DMS114 treated with DMSO at 0.1 percent for 48 hours (cell line): ENCODE measurements around the gene PPP1R17.

Experiments
- DNase-seq: peaks from one replicate; lab custom pipeline; 2025; ENCODE audit not compliant: unreplicated experiment; lab: John Stamatoyannopoulos, UW

PPP1R17 gene

GRCh38 chr7:31695859-31696614 is 9.0 kb downstream of the PPP1R17 start:
- no peak for DNase-seq

DNA sequence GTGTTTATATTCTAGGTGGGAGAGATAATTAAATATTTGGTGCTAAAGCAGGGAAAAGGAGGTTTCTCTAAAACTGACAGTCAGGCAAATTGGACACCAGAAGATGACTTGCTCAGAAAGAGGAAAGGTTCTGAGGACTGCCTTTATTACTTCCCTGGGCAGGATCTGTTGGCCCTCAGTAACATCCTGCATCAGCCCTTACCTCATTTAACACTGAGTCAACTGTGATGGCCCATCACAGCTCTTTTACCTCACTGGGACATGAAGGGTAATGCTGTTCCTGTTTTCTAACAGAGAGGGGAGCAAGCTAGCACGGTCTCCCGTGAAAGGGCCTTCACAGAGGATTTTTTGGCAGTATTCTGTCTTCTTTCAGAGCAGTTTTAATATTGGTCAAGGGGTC is 12.0 kb downstream of the PPP1R17 start:
- DNase-seq: no peak

DNA sequence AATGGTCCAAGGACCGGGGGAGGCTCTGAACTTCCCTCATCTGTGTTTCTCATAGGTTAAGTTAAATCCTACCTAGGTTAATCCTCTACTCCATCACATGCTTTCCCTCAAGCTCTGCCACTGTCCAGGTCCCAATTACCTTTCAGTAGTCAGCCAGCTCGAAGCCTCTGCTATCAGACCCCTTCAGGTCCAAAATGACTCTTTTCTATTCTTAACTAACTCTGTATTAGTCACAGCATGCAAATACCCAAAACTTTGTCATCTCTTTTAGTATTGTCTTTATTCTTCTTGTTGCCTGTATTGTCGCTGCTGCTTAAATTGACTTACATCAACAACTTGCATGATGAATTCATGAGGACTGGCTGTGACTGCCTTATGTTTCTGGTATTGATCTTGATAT is 15.3 kb downstream of the PPP1R17 start:
- no peak for DNase-seq

DNA sequence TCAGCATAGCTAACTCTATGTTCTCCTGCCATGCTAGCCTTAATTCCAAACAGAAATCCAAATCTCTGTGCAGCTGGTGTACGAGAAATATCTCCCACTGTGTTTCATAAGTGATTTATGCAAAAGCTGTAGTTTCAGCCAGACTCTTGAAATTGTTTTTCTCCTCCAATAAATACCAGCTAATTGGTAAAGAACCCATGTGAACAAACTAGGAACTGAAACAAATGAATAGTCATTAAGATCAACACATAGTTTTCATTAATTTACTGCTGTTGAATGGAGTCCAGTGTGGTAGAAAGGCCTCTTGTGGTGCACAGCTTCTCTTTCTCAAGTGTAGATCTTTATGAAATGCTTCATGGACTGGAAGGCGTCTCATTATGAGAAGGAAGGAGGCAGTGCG is 18.4 kb downstream of the PPP1R17 start:
- DNase-seq: no peak

GRCh38 chr7:31707089-31707488 is 20.1 kb downstream of the PPP1R17 start:
- no peak for DNase-seq

GRCh38 chr7:31710171-31710570 is 23.2 kb downstream of the PPP1R17 start:
- DNase-seq: no peak

GRCh38 chr7:31716355-31716754 is 29.3 kb downstream of the PPP1R17 start:
- no peak for DNase-seq

DNA sequence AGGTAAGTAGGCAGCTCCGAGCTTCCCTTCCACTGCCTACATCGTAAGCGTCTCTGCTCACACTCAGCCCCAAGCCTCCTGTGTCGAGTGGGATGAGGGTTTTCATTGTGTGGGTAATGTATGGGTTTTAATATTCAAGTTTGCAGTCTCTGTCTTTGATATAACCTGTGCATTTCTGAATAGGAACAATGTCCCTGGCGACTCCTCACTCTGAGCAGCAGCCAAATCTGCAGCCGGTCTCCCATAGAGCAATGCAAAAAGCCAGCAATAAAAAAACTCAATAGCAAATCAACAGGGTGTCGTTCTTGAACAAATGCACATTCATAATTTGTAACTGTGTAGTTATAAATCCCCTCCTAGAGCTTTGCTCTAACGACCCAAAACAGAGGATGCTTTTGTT is 33.4 kb downstream of the PPP1R17 start:
- DNase-seq: no peak

DNA sequence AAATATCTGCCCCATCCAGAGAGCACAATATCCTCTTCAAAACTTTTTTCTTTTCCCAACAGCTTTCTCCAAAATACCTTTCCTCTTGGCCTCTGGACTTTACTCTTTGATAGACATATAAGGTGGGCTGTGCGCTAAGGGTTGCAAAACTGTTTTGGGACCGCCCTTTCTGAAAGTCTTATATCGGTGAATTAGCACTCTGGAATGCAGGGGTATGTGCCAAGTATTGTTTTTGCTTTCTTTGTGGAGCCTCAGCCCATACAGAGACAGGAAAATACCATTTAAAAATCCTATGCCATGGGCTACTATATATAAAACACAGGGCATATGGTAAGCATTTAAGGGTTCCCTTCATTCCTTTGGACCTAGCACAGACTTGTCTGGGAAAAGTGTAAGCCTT is 37.7 kb downstream of the PPP1R17 start:
- no peak for DNase-seq

DNA sequence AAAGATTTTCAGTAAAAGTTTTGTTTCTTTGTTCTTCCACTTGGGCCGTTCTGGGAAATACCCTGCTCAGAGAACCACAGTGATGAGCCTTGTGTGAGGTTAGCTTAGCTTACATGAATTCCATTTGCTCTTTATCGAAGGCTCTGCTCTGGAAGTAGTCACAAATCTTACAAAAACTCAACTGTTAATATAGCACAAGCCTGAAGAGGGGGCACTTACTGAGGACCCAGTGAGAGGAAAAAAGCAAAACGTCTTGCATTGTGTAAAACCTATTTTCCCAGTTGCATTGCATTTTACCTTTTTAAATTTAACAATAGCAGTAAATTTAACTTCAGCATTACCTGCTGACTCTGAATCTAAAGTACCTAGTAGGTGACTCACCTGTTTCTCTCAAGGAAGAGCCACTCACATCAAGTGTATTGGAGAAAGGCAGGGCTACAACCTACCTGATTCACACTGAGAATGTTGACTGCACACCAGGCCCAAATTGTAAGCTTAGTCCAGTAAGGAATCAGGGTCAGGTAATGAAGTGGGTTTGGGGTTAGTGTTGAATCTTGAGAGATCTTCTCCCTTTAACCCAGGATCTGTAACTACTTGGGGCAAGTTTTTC is 42.3 kb downstream of the PPP1R17 start:
- no peak for DNase-seq

DNA sequence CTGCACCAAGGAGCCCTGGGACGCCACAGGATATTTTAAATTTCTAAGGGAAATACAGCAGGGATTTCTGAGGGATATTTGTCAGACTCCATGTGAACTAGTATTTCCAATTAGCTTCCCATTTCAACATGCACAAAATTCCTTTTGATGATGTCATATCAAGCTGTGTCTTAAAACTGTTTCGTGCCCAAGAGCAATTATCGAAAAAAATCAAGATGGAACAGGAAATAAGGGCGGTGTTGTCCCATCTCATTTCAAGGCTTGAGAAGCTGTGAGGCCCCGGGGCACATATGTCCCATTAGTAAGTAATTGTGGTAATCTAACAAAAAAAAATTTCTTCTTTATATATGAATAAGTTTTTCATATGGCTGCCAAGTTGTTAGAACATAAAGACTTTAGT is 47.4 kb downstream of the PPP1R17 start:
- DNase-seq: no peak

- peak; percentile 73 for DNase-seq
These were observed 49.3 kb downstream of the PPP1R17 start for GRCh38 chr7:31735991-31736982.

GRCh38 chr7:31741852-31742251 is 54.8 kb downstream of the PPP1R17 start:
- DNase-seq: no peak

DNA sequence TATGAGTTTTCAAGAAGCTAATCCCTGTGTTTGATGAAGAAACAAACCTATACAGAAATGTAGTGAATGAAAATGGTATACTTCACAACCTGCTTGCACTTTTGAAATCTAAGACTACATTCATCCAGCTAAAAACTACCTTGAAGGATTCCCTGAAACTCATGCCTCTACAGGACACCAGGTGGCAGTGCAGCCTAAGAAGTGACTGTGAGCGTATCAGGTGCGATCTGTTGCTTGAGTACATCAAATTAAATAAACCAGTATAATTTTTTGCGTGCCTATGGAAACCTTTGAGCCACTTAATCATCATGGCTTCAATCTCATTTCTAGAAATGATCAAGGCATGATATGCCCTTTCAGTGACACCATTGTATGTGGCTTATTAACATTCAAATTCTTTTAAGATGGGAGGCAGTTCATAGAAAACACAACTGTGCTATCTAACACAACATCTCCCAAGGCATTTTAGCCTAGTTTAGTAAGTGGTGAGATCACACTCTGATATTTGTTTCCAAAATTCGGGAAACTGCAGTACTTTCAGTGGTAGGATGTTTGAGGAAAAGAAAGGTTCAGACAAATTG is 57.4 kb downstream of the PPP1R17 start:
- DNase-seq: peak; percentile 51

DNA sequence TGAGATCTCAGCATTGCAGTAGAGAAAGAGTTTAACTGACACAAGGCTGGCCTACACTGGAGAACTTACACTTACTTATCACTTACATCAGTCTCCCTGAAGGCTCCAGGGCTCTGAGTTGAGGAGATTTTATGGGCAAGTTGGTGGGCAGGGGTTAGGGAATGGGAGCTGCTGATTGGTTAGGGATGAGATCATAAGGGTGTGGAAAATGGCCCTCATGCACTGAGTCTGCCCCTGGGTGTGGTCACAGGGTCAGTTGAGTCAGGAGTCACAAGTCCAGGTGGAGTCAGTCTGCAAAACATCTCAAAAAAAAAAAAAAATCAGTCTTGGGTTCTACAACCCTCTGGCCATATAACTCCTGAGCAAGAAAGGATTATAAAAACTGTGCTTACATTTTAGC is 60.5 kb downstream of the PPP1R17 start:
- no peak for DNase-seq

DNA sequence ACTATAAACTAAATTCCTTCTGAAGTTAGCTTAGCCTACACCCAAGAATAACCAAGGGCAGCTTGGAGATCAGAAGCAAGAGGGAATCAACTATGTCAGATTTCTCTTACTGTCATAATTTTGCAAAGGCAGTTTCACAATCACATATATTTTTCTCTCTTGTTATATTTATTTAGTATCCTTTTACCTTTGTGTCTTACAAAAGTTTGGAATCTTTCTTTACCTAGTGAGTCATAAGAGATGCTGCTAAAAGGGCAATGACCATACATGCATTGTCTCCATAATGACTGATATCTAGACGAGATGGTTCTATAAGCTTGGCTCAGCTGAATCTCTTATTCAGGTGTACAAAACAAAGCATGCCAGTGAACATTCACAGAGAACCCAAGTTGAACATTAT is 61.1 kb downstream of the PPP1R17 start:
- DNase-seq: no peak

- DNase-seq: no peak
These were observed 64.7 kb downstream of the PPP1R17 start for GRCh38 chr7:31751726-31752125.
